GM19328 (cell line): Measurements from ENCODE around the gene MAGEB2.
"Not testable (repeated sequence)": the region's sequence is repeated elsewhere in the genome, so short reads cannot be mapped to it uniquely, and the experiment has no call there.

Source experiments
- ATAC-seq: cut with Tn5 transposase; IDR thresholded peaks from one replicate; pipeline ENCODE4 v1.9.1; 2021; ENCODE audit warnings: mild to moderate bottlenecking, moderate library complexity; ENCODE audit not compliant: unreplicated experiment

Gene MAGEB2

GRCh38 chrX:30215357-30215843, at the start of gene MAGEB2:
Gene MAGEB2 (plus strand): TSS chrX:30215563. CDS start chrX:30218581, 3,018 bp downstream.
- ATAC-seq, result no peak

- ATAC-seq, result no peak
Observed at GRCh38 chrX:30170900-30171299, 44.5 kb upstream of the MAGEB2 start.

- ATAC-seq, result no peak
Observed at GRCh38 chrX:30181353-30181752, 34.0 kb upstream of the MAGEB2 start.

- no peak for ATAC-seq
Observed at GRCh38 chrX:30183554-30183953, 31.8 kb upstream of the MAGEB2 start.

GRCh38 chrX:30190426-30190825, 24.9 kb upstream of the MAGEB2 start:
- ATAC-seq, result no peak

- ATAC-seq, result not testable (repeated sequence)
Observed at GRCh38 chrX:30193910-30194309, 21.5 kb upstream of the MAGEB2 start.

- ATAC-seq, result peak; percentile 65
Observed at GRCh38 chrX:30196322-30196721, 19.0 kb upstream of the MAGEB2 start.

GRCh38 chrX:30212172-30212571, 3.2 kb upstream of the MAGEB2 start:
- no peak for ATAC-seq

- no peak for ATAC-seq
Observed at GRCh38 chrX:30217465-30217864, 2.1 kb downstream of the MAGEB2 start.

- no peak for ATAC-seq
Observed at GRCh38 chrX:30219372-30219771, 4.0 kb downstream of the MAGEB2 start.

GRCh38 chrX:30220661-30221060, 5.3 kb downstream of the MAGEB2 start:
- ATAC-seq, result no peak

- ATAC-seq, result no peak
Observed at GRCh38 chrX:30224536-30224935, 9.2 kb downstream of the MAGEB2 start.

- no peak for ATAC-seq
Observed at GRCh38 chrX:30228526-30228925, 13.2 kb downstream of the MAGEB2 start.

GRCh38 chrX:30230395-30230794, 15.0 kb downstream of the MAGEB2 start, which contains the start of gene MAGEB3:
Gene MAGEB3 (plus strand): TSS chrX:30230657. CDS start chrX:30235925, 5,268 bp downstream.
- no peak for ATAC-seq

- no peak for ATAC-seq
Observed at GRCh38 chrX:30241724-30242415, 26.5 kb downstream of the MAGEB2 start, which contains the start of gene MAGEB4. Gene MAGEB4 (plus strand): TSS chrX:30242000. CDS start chrX:30242136, 136 bp downstream.

- ATAC-seq, result no peak
Observed at GRCh38 chrX:30246769-30247489, 31.6 kb downstream of the MAGEB2 start, which contains the start of gene MAGEB1. Gene MAGEB1 (plus strand): TSS chrX:30247146. CDS start chrX:30250494, 3,348 bp downstream.

- no peak for ATAC-seq
Observed at GRCh38 chrX:30248854-30249253, 33.5 kb downstream of the MAGEB2 start.

GRCh38 chrX:30253257-30253656, 37.9 kb downstream of the MAGEB2 start:
- no peak for ATAC-seq

GRCh38 chrX:30259927-30260326, 44.6 kb downstream of the MAGEB2 start:
- no peak for ATAC-seq

- ATAC-seq, result no peak
Observed at GRCh38 chrX:30261012-30261411, 45.6 kb downstream of the MAGEB2 start.

GRCh38 chrX:30262763-30263162, 47.4 kb downstream of the MAGEB2 start:
- no peak for ATAC-seq
